Measurements from ENCODE around the gene AFG3L2. TPM values are rescaled to one million over a fixed set of nuclear protein-coding genes. Genes with fewer than 3 reads are reported as not detected.

The AFG3L2 gene
- total and polyA plus RNA-seq, 10 of the 15 experiments (the other 5 are each of a cell fraction or from before 2014, with no cell fraction given), result 21.0 to 72.7 (median 57.7) TPM

- Histone ChIP-seq H3K9me3 (replicated peaks; ENCODE audit: control insufficient read depth, insufficient read depth, low read length) (peaks cover 9% of the 10 kb centered on the region; the same call in 2 of the 3 replicates), H3K4me3 (peak overlapping the region; percentile 70), H4K20me1 (ENCODE audit: control insufficient read depth, insufficient read depth) (no peaks in the 10 kb centered on the region), H3K79me2 (ENCODE audit: control insufficient read depth, insufficient read depth, low read length) (peaks cover 15% of the 10 kb centered on the region), H2AFZ (ENCODE audit: control insufficient read depth, low read depth, low read length) (no peak overlapping the region; the same call in 1 of the 2 replicates), H3K36me3 (ENCODE audit: control insufficient read depth in 2 of 2, insufficient read depth in 2 of 2, low read length in 1 of 2) (no peaks in the 10 kb centered on the region), H3K27ac (ENCODE audit: control insufficient read depth, insufficient read depth) (peak overlapping the region; percentile 64), H3K4me2 (ENCODE audit: control insufficient read depth, insufficient read depth) (peak overlapping the region; percentile 65), H3K4me1 (ENCODE audit: control insufficient read depth, insufficient read depth, low read length) (no peaks in the 10 kb centered on the region), H3K9ac (ENCODE audit: control insufficient read depth, insufficient read depth, low read length) (peak overlapping the region; percentile 62), H3K27me3 (replicated peaks in 1 of 2; ENCODE audit: control insufficient read depth in 2 of 2, insufficient read depth in 2 of 2, low read length in 1 of 2) (0 out of 4 replicates have a peak, but pooled peaks cover 0 to 1% of the 10 kb centered on the region in 2 experiments)
- no peak for FAIRE-seq
- BruUV-seq (replicated peaks), result no TSS peak
- intact Hi-C loops (cut with micrococcal nuclease; ENCODE audit: unreplicated experiment), result no loop called here
- in situ Hi-C loops (cut with MboI), result no loop called here
- ChIA-PET POLR2A (interaction anchor here (1.4 kb wide), 1 partner anchor 9 kb away, joined by 5 read pairs; no protein-coding TSS in a partner anchor), RAD21 (ENCODE audit: unreplicated experiment) (interaction anchor here (1.5 to 1.6 kb wide), 2 partner anchors 12 to 69 kb away, joined by 7 to 8 read pairs; partner anchors contain the start of gene AFG3L2), CTCF (interaction anchor here (0.9 to 1.6 kb wide), 3 partner anchors 9 to 69 kb away, joined by 3 to 9 read pairs (median 3); partner anchors contain the start of gene AFG3L2), SMC1A (ENCODE audit: uncharacterized antibody, unreplicated experiment) (interaction anchor here (2.0 kb wide), 1 partner anchor 9 kb away, joined by 10 read pairs; no protein-coding TSS in a partner anchor)
- DNase-seq (ENCODE audit: low read depth, low spot score), result no peak
- WGBS (ENCODE audit: insufficient coverage, insufficient replicate concordance, low lambda C conversion rate, missing lambda C conversion rate), result 4% methylated on average over 81 of the region's 81 CpGs
- ATAC-seq, result peak; percentile 77
- TF ChIP-seq KAT2A (conservative IDR thresholded peaks at IDR 0.05; ENCODE audit: control insufficient read depth, low read depth, low read length) (no peak), TCF3 (IDR thresholded peaks at IDR 0.05; ENCODE audit: borderline replicate concordance, insufficient read depth, low read depth, low read length) (peak; percentile 62; the same call in 1 of the 2 replicates), JUND (IDR thresholded peaks at IDR 0.05; ENCODE audit: low read depth, low read length) (no peak; the same call in 1 of the 2 replicates), NR2F1 (conservative IDR thresholded peaks at IDR 0.05) (0 out of 2 replicates have a peak, but pooled peaks have one; percentile 8), RCOR1 (conservative IDR thresholded peaks at IDR 0.05; ENCODE audit: low read depth, low read length) (no peak), ZNF687 (IDR thresholded peaks at IDR 0.05) (no peak), SMAD5 (IDR thresholded peaks at IDR 0.05; ENCODE audit: low read depth) (0 out of 2 replicates have a peak, but pooled peaks have one; percentile 39), IKZF1 (conservative IDR thresholded peaks at IDR 0.05) (peak; percentile 68), CHD4 (IDR thresholded peaks at IDR 0.05) (no peak), IKZF2 (IDR thresholded peaks at IDR 0.05) (peak; percentile 15 to 56; a peak in 3 of 4 replicates), E2F8 (IDR thresholded peaks at IDR 0.05; ENCODE audit: low read depth, partially characterized antibody) (no peak), DPF2 (IDR thresholded peaks at IDR 0.05) (0 out of 2 replicates have a peak, but pooled peaks have one; percentile 40), BRCA1 (IDR thresholded peaks at IDR 0.05; ENCODE audit: low read depth, low read length) (no peak), TCF12 (IDR thresholded peaks at IDR 0.05; ENCODE audit: low read depth, low read length) (peak; percentile 84), SPI1 (IDR thresholded peaks at IDR 0.05; ENCODE audit: borderline replicate concordance, insufficient read depth, low read depth, low read length) (peak; percentile 43; the same call in 1 of the 2 replicates), IRF4 (IDR thresholded peaks at IDR 0.05; ENCODE audit: low read depth, low read length) (0 out of 2 replicates have a peak, but pooled peaks have one; percentile 30)
Measured at GRCh38 chr18:12308386-12309100, 68.5 kb downstream of the AFG3L2 start.

Data from GM12878 (cell line).